GM12872 (cell line): ENCODE data around the gene SUPT6H.
A peak's percentile ranks its signal among the peaks of the same experiment; 100 is the strongest.

Experiments
- TF ChIP-seq, protein P1 (sequence below): IDR thresholded peaks from 3 replicates; pipeline ENCODE4 v1.5.1; 2011; ENCODE audit warnings: low read depth, mild to moderate bottlenecking, low read length, moderate library complexity; ENCODE audit not compliant: insufficient read depth

Gene SUPT6H

DNA sequence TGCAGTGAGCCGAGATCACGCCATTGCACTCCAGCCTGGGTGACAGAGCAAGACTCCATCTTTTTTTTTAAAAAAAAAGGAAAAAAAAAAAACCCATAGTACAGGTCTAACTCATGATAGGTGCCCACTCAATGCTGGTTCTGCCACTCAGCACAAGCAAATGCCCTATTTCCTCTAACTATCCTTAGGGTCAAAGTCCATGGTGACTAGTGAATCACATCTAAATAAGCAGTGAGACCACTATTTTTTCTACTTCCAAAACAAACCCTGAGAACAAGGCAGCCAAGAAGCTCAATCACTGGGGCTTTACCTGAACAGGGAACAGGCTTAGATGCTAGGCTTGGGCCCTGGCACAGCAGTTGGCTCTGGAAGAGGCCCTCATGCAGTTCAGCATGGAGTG is 20.4 kb upstream of the SUPT6H start:
- TF ChIP-seq, protein P1, sequence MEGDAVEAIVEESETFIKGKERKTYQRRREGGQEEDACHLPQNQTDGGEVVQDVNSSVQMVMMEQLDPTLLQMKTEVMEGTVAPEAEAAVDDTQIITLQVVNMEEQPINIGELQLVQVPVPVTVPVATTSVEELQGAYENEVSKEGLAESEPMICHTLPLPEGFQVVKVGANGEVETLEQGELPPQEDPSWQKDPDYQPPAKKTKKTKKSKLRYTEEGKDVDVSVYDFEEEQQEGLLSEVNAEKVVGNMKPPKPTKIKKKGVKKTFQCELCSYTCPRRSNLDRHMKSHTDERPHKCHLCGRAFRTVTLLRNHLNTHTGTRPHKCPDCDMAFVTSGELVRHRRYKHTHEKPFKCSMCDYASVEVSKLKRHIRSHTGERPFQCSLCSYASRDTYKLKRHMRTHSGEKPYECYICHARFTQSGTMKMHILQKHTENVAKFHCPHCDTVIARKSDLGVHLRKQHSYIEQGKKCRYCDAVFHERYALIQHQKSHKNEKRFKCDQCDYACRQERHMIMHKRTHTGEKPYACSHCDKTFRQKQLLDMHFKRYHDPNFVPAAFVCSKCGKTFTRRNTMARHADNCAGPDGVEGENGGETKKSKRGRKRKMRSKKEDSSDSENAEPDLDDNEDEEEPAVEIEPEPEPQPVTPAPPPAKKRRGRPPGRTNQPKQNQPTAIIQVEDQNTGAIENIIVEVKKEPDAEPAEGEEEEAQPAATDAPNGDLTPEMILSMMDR: no peak

DNA sequence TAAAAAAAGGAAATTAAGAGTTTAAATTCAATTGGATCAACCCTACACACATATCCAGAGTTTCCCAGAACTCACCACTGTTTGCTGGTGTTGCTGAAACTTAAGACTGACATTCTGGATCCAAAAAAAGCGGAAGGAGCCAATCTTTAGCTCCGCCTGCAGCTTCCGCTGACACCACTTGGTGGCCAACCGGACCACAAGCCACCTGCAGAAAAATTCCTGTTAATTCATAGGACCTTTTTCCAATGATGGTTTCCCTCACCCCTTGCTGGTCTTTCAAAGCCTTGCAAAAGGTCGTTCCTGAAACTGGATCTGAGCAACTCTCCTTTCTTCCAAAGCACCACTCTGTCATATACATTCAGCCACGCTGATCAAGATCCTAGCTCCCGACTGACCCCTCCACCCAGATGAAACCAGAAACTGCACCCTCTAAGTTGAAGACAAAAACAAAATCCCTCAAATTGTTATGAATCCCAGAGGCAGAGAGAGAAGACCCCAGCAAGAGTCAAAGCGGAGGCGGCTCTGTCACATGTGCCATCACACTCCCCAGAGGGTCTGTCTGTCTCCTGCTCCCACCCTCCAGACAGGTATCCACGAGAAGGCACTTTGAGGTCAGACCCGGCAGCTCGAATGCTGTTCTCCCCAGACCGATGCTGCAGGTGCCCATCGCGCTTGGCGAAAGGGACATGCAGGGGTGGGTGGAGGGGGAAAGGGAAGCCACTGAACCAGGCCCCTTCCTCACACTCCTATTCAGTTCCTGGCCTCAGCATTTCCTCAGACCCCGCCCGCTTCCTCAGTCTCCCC is 17.8 kb upstream of the SUPT6H start:
- TF ChIP-seq, protein P1: peak; percentile 76

DNA sequence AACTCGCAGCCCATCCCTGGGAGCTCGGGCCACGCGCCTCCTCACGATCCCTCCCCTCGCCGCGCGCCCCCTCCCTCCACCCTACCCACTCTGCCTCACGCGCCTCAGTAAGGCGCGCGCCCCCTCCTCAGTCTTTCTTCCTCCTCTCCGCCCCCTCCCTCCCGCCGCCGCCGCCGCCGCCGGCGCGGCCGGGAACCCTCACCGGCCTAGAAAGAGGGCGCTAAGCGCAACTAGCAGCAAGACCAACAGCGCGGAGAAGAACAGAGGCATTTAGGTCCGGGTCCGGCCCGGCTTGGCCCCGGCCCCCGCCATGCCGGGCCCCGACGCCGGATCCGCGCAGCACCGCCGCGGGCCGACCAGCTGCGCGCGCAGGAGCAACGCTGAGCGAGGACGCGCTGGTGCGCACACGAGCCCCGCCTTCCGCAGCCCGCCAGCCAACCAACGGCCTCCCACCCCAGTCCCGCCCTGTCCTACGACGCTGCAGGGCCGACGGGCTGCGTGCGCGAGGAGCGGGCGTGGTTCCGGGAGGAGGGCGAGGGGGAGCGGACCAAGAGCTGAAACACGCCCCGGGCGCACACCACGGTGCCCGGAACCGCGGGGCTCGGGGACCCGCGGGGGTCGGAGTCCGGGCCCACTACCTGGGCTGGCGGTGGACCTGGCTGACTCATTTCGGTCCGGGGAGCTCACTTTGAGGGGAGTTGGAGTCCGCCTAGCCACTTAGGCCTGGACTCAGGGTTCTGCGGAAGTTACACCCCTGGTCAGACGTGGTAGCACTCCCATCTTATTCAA is 17.0 kb upstream of the SUPT6H start, which contains the start of gene BLTP2:
Gene BLTP2 (minus strand): TSS at position 372 of the 789 bp plus-strand sequence. CDS start 102 bp downstream, at position 270.
- TF ChIP-seq, protein P1: no peak

DNA sequence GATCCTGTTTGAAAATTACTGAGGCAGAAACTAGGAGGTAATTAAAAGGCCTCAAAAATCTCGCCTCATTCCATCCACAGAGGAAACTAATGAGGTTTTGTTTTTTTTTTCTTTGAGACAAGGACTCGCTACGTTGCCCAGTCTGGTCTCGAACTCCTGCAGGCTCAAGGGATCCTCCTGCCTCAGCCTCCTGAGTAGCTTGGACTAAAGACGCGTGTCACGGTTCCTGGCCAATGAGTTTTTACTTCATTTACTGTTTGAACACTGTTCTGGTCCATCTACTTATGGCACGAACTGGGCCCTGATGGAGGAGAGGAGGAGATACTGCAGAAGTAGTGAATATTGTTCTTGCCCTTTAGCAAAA is 16.4 kb upstream of the SUPT6H start:
- TF ChIP-seq, protein P1: no peak

DNA sequence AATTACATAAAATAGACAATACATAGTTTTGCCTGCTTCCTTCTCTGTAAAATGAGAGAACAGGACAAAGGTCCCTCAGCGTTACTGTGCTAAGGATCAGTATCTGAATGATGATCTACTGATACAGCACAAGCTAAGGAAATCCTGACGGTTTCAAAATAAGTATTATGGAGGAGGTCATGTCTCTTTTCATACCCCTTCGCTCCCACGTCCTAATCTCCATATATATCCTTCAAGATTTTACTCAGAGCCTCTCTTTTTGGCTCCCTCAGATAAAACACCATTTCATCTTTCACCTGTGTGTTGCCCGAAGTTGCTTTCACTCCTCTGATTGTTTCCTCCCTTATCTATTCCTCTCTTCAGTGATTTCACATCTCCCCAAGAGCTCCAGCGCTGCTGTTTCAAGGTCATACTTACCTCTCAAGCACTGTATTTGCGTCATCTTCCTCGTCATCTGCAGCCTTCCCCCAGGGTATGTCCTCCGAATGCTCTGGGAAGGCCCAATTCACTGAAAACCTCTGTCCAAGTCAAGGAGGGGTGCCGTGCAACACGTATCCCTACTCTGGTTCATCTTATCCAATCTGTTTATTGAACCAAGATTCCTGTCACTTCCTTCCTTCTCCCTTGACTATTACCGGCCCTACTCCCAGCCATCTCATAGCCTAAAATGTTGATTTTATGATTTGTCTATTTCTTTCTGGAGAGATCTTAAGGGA is 15.8 kb upstream of the SUPT6H start:
- TF ChIP-seq, protein P1: no peak

DNA sequence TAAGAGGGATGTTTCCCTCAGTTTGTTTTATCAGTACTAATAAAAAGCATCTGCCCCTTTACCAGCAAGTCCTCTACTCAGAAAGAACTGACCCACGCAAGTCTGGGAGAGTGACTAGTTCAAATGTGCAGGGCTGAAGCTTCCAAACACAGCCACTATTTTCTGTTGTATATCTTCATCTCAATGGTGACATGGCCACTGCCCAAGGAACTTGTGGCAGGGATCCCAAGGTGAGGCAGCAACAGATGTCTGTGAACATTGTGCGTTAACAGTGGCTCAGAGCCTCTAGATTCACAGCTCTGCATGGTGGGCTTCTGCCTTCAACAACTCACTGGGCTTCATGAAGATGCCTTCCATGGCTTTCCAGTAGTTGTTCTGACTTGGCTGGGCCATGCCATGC is 13.3 kb upstream of the SUPT6H start:
- TF ChIP-seq, protein P1: no peak

DNA sequence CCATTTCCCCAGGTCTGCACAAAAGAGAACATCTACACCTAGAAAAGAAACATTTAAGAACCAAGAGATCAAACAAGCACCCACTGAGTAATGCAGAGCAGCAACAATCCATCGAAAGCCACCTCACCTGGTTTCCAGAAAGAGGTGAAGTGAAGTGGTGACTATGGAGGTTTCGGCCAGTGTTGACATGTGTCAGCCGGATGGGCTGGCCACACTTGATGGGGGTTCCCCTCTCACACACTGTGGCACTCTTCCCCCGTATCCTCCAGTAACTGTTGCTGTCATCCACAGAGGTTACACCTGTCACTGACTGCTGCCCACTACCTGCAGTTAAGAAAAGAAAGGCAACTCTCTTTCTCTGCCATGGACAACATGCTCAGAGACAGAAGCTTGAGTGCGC is 6.8 kb upstream of the SUPT6H start:
- TF ChIP-seq, protein P1: no peak
